GM12878 (cell line): Measurements from ENCODE around the gene DYNLT2. TPM values are rescaled to one million over a fixed set of nuclear protein-coding genes. Genes with fewer than 3 reads are reported as not detected.

Experiments used
- ATAC-seq: fragments of 200-7000 bp; cut with Tn5 transposase; 3 replicates; pipeline ENCODE4 v1.9.1; 2020; ENCODE audit warnings: mild to moderate bottlenecking, moderate library complexity
- BruUV-seq: library from RNA; stranded (reverse); fragments of 400-500 nt; replicated peaks from 2 replicates; lab custom pipeline; 2021; lab: Mats Ljungman, UMichigan
- CTCF ChIA-PET: fragments of 300-600 bp; sonication (Branson Sonifier 250); formaldehyde crosslinking; extraction: SDS; loops from one replicate; lab custom pipeline; 2021; ENCODE audit warnings: inconsistent platforms; lab: Yijun Ruan, JAX
- POLR2A ChIA-PET: fragments of 350-600 bp; formaldehyde crosslinking; extraction: SDS; loops from one replicate; lab custom pipeline; 2021; ENCODE audit warnings: inconsistent platforms; lab: Charles Lee
- RAD21 ChIA-PET: fragments of 300-600 bp; sonication (Branson Sonifier 250); formaldehyde crosslinking; loops from one replicate; lab custom pipeline; 2023; ENCODE audit warnings: antibody characterized with exemption; ENCODE audit not compliant: unreplicated experiment; lab: Charles Lee
- SMC1A ChIA-PET: fragments of 300-600 bp; sonication (Branson Sonifier 250); formaldehyde crosslinking; loops from one replicate; lab custom pipeline; 2023; ENCODE audit not compliant: unreplicated experiment, uncharacterized antibody; lab: Charles Lee
- DNase-seq: peaks from one replicate; pipeline ENCODE4 v3.0.0-alpha.2; 2011; ENCODE audit warnings: low read depth, low spot score
- FAIRE-seq: peaks from 3 replicates; lab custom pipeline; 2011; peaks lifted over from hg19 to GRCh38; lab: Jason Lieb, UNC
- H2AFZ ChIP-seq: 2 replicates; pipeline ENCODE4 v1.6.0; 2011; ENCODE audit warnings: low read depth, low read length, control low read depth; ENCODE audit not compliant: control insufficient read depth
- H3K27ac ChIP-seq: 2 replicates; pipeline ENCODE4 v1.5.1; 2011; ENCODE audit warnings: control low read depth; ENCODE audit not compliant: control insufficient read depth, insufficient read depth
- H3K27me3 ChIP-seq, 2 experiments: replicated peaks in 1 of 2; 2 replicates each; pipeline versions ENCODE4 v1.6.0 to v1.6.1; 2011; ENCODE audit warnings: low read length in 1 of 2; ENCODE audit not compliant: control insufficient read depth in 2 of 2, insufficient read depth in 2 of 2
- H3K36me3 ChIP-seq, 2 experiments: 2 replicates each; pipeline ENCODE4 v1.5.1; 2011; ENCODE audit warnings: low read length in 1 of 2; ENCODE audit not compliant: control insufficient read depth in 2 of 2, insufficient read depth in 2 of 2
- H3K4me1 ChIP-seq: 2 replicates; pipeline ENCODE4 v1.6.1; 2011; ENCODE audit warnings: mild to moderate bottlenecking, low read length, moderate library complexity, mixed read lengths; ENCODE audit not compliant: control insufficient read depth, insufficient read depth
- H3K4me2 ChIP-seq: 2 replicates; pipeline ENCODE4 v1.6.0; 2011; ENCODE audit warnings: control low read depth; ENCODE audit not compliant: control insufficient read depth, insufficient read depth
- H3K4me3 ChIP-seq: fragments of 200-600 bp; sonication (generic); 2 replicates; pipeline ENCODE4 v1.5.1; 2016
- H3K79me2 ChIP-seq: 2 replicates; pipeline ENCODE4 v1.6.0; 2011; ENCODE audit warnings: low read length; ENCODE audit not compliant: control insufficient read depth, insufficient read depth
- H3K9ac ChIP-seq: 2 replicates; pipeline ENCODE4 v1.8.0; 2011; ENCODE audit warnings: low read length, control low read depth, mixed read lengths; ENCODE audit not compliant: control insufficient read depth, insufficient read depth
- H3K9me3 ChIP-seq: replicated peaks from 3 replicates; pipeline ENCODE4 v1.5.1; 2011; ENCODE audit warnings: mild to moderate bottlenecking, low read length; ENCODE audit not compliant: control insufficient read depth, insufficient read depth
- H4K20me1 ChIP-seq: 2 replicates; pipeline ENCODE4 v1.6.0; 2011; ENCODE audit not compliant: control insufficient read depth, insufficient read depth
- BRCA1 ChIP-seq: IDR thresholded peaks from 2 replicates; pipeline ENCODE4 v1.6.1; 2011; ENCODE audit warnings: low read depth, low read length, improper control_type of control experiment
- CEBPB ChIP-seq, 2 experiments: fragments of 150-350 bp in 1 of 2; IDR thresholded peaks; 2 replicates each; pipeline ENCODE4 v1.6.1; 2012 to 2014; ENCODE audit warnings: low read depth in 2 of 2, low read length in 2 of 2, borderline replicate concordance in 1 of 2, inconsistent platforms in 1 of 2
- E4F1 ChIP-seq: fragments of 450-650 bp; IDR thresholded peaks from 2 replicates; pipeline ENCODE4 v1.6.1; 2018; ENCODE audit warnings: borderline replicate concordance, mild to moderate bottlenecking; ENCODE audit not compliant: partially characterized antibody
- GABPA ChIP-seq: IDR thresholded peaks from 2 replicates; pipeline ENCODE4 v1.6.1; 2014; ENCODE audit warnings: antibody characterized with exemption, low read depth, mild to moderate bottlenecking, inconsistent platforms
- HDGF ChIP-seq: fragments of 450-650 bp; IDR thresholded peaks from 2 replicates; pipeline ENCODE4 v1.6.1; 2016; ENCODE audit warnings: antibody characterized with exemption
- MTA3 ChIP-seq: IDR thresholded peaks from 2 replicates; pipeline ENCODE4 v1.6.1; 2012; ENCODE audit warnings: low read length, inconsistent platforms, borderline replicate concordance
- MYB ChIP-seq: fragments of 150-350 bp; IDR thresholded peaks from 2 replicates; pipeline ENCODE4 v1.6.1; 2014; ENCODE audit warnings: mild to moderate bottlenecking, low read depth, low read length, borderline replicate concordance
- NR2F1 ChIP-seq: fragments of 450-650 bp; conservative IDR thresholded peaks from 2 replicates; pipeline ENCODE4 v1.6.1; 2017; ENCODE audit warnings: mild to moderate bottlenecking
- PAX8 ChIP-seq: fragments of 450-650 bp; IDR thresholded peaks from 2 replicates; pipeline ENCODE4 v1.6.1; 2017; ENCODE audit warnings: mild to moderate bottlenecking, moderate library complexity
- POLR2AphosphoS2 ChIP-seq: IDR thresholded peaks from 2 replicates; pipeline ENCODE4 v1.6.1; 2011; ENCODE audit warnings: low read depth, mild to moderate bottlenecking, low read length, improper control_type of control experiment, moderate library complexity
- RCOR1 ChIP-seq: conservative IDR thresholded peaks from 2 replicates; pipeline ENCODE4 v1.6.1; 2012; ENCODE audit warnings: low read depth, low read length, improper control_type of control experiment
- RELB ChIP-seq: fragments of 450-650 bp; IDR thresholded peaks from 2 replicates; pipeline ENCODE4 v1.6.1; 2017; ENCODE audit warnings: low read depth, mild to moderate bottlenecking, moderate library complexity
- REST ChIP-seq: IDR thresholded peaks from 2 replicates; pipeline ENCODE4 v1.6.1; 2012; ENCODE audit warnings: mild to moderate bottlenecking, low read depth, low read length
- RFX5 ChIP-seq: IDR thresholded peaks from 2 replicates; pipeline ENCODE4 v1.6.1; 2011; ENCODE audit warnings: low read depth, low read length, improper control_type of control experiment
- SPI1 ChIP-seq: IDR thresholded peaks from 2 replicates; pipeline ENCODE4 v1.6.1; 2011; ENCODE audit warnings: low read depth, mild to moderate bottlenecking, low read length, moderate library complexity, borderline replicate concordance; ENCODE audit not compliant: insufficient read depth
- TCF3 ChIP-seq: IDR thresholded peaks from 2 replicates; pipeline ENCODE4 v1.6.1; 2012; ENCODE audit warnings: low read depth, mild to moderate bottlenecking, low read length, borderline replicate concordance; ENCODE audit not compliant: insufficient read depth
- TCF7 ChIP-seq: IDR thresholded peaks from 2 replicates; pipeline ENCODE4 v1.6.1; 2014; ENCODE audit warnings: antibody characterized with exemption, borderline replicate concordance
- WGBS: methylation state at CpG from one replicate; pipeline ENCODE4 v1.1.6; 2016; ENCODE audit warnings: low lambda C conversion rate; ENCODE audit not compliant: insufficient replicate concordance, insufficient coverage; ENCODE audit errors: missing lambda C conversion rate; 5-methylcytosine and 5-hydroxymethylcytosine counted together
- in situ Hi-C: fragments of 300-500 bp; cut with MboI; formaldehyde crosslinking; loops from 9 replicates; pipeline ENCODE4 v1.14.3; 2018; ENCODE audit warnings: mixed read lengths
- intact Hi-C: fragments of 100-400 bp; cut with micrococcal nuclease; formaldehyde crosslinking; loops from one replicate; pipeline ENCODE4 v1.14.2; 2022; ENCODE audit not compliant: unreplicated experiment
- polyA plus RNA-seq, 11 experiments: library from polyadenylated mRNA; depleted of rRNA in 4 of 11; unstranded in 6 of 11; stranded (reverse) in 5 of 11; fragments of >200 nt; fragmentation: Nextera tagmentation in 4 of 11; fragmentation: Illumina TruSeq in 1 of 11; extraction: Ambion mirVana in 4 of 11; extraction: Trizol in 1 of 11; gene quantifications; 1 replicate in 1 of 11; 2 replicates in 10 of 11; pipeline versions ENCODE4 v1.2.1 to v1.2.3, GENCODE V29; 2011 to 2016; ENCODE audit warnings: inconsistent platforms in 2 of 11, missing spikeins in 2 of 11, low read depth in 1 of 11
- total RNA-seq, 4 experiments: library from RNA; depleted of rRNA in 3 of 4; stranded (reverse); fragments of >200 nt in 3 of 4; fragmentation: Illumina TruSeq in 1 of 4; extraction: Trizol in 1 of 4; gene quantifications; 2 replicates each; pipeline versions ENCODE4 v1.2.1 to v1.2.3, GENCODE V29; 2013 to 2021

The DYNLT2 gene
- total and polyA plus RNA-seq, 10 of the 15 experiments (the other 5 are each of a cell fraction or from before 2014, with no cell fraction given), result 2.2 to 5.9 (median 5.4) TPM

- Histone ChIP-seq H3K27ac (no peak overlapping the region), H3K9ac (no peak overlapping the region), H3K4me3 (no peak overlapping the region), H4K20me1 (no peaks in the 10 kb centered on the region), H3K79me2 (no peaks in the 10 kb centered on the region)
- POLR2A ChIA-PET, result no interaction called here
- no peak for ATAC-seq
- intact Hi-C loops (no loop called here), in situ Hi-C loops (no loop called here)
- no TSS peak for BruUV-seq
- RAD21 ChIA-PET, result no interaction called here
- CTCF ChIA-PET, result interaction anchor here (1.7 to 4.2 kb wide), 4 partner anchors 16 to 741 kb away, joined by 7 to 35 read pairs (median 20); no protein-coding TSS in a partner anchor
- TF ChIP-seq REST, result no peak
- no peak for TF ChIP-seq BRCA1
- TF ChIP-seq PAX8, result no peak
- TF ChIP-seq RFX5, result no peak
- no peak for TF ChIP-seq SPI1
- no peak for TF ChIP-seq TCF3
- no peak for TF ChIP-seq POLR2AphosphoS2
- TF ChIP-seq NR2F1, result no peak
- TF ChIP-seq E4F1, result no peak
- TF ChIP-seq GABPA, result no peak
- no peak for TF ChIP-seq MYB
- TF ChIP-seq RELB, result no peak
- TF ChIP-seq CEBPB (IDR thresholded peaks at IDR 0.05; ENCODE audit: borderline replicate concordance in 1 of 2, low read depth in 2 of 2, low read length in 2 of 2), result no peak
- no peak for TF ChIP-seq MTA3
- no peak for TF ChIP-seq HDGF
- no peak for TF ChIP-seq RCOR1
- TF ChIP-seq TCF7, result no peak
- TF ChIP-seq, all 136 proteins: peak for 0
- WGBS, result 52% methylated on average over 4 of the region's 4 CpGs
- no peak for FAIRE-seq
- Histone ChIP-seq H3K36me3 (no peaks in the 10 kb centered on the region), H3K4me1 (peaks cover 4% of the 10 kb centered on the region; the same call in 1 of the 2 replicates), H3K9me3 (no peaks in the 10 kb centered on the region), H3K4me2 (no peak overlapping the region), H2AFZ (no peak overlapping the region), H3K27me3 (peaks cover 3 to 4% of the 10 kb centered on the region in 2 experiments)
- no peak for DNase-seq
- SMC1A ChIA-PET, result interaction anchor here (1.0 to 1.6 kb wide), 2 partner anchors 43 to 741 kb away, joined by 3 to 4 read pairs; no protein-coding TSS in a partner anchor
Observed at GRCh38 chr6:169788809-169789145, 37.4 kb upstream of the DYNLT2 start.
